ENCODE results near the gene EPHA4.
A peak's percentile ranks its signal among the peaks of the same experiment; 100 is the strongest.

EPHA4 gene

GRCh38 chr2:221572219-221572820, at the start of gene EPHA4:
Gene EPHA4 (minus strand): TSS chr2:221572304. CDS start chr2:221572248, 56 bp downstream.
- peak; percentile 95 for DNase-seq (ENCODE audit: low spot score)

- DNase-seq (ENCODE audit: low spot score): no peak
These were observed 45.9 kb upstream of the EPHA4 start for GRCh38 chr2:221618007-221618406.

GRCh38 chr2:221616561-221616960, 44.5 kb upstream of the EPHA4 start:
- DNase-seq (ENCODE audit: low spot score): no peak

DNA sequence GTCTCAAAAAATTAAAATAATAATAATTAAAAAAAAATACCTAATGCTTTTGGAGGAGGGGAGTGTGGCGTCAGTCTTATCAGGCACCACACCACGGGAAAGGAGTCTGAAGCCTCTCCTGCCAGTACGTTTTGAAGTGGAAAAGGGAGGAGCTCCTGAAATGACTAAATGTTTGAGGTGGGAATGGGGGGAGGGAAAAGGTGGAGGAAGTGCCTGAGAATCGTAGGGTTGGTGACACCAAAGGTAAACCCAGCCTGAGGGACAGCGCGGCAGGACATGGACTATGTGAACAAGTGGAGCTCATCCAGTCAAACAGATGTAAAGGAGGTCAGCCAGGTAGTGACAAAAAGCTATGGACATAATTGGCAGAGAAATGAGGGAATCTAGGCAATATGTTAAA, 42.2 kb upstream of the EPHA4 start:
- DNase-seq (ENCODE audit: low spot score): no peak

- DNase-seq (ENCODE audit: low spot score): no peak
These were observed 40.7 kb upstream of the EPHA4 start for GRCh38 chr2:221612800-221613199.

- no peak for DNase-seq (ENCODE audit: low spot score)
These were observed 40.1 kb upstream of the EPHA4 start for GRCh38 chr2:221612161-221612560.

GRCh38 chr2:221610675-221611074, 38.6 kb upstream of the EPHA4 start:
- DNase-seq (ENCODE audit: low spot score): no peak

DNA sequence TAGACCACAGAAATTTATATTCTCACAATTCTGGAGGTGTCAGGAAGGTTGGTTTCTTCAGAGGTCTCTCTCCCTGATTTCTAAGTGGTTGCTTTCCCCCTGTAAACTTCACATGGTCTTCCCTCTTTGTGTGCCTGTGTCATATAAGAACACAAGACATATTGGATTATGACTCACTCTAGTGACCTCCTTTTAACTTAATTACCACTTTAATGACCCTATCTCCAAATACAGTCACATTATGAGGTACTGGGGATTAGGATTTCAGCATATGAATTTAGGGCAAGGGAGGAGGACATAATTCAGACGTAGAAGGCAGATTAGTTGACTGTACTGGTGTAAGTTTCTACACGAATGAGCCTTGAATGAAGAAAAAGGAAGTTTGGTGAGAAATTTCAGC, 38.2 kb upstream of the EPHA4 start:
- no peak for DNase-seq (ENCODE audit: low spot score)

DNA sequence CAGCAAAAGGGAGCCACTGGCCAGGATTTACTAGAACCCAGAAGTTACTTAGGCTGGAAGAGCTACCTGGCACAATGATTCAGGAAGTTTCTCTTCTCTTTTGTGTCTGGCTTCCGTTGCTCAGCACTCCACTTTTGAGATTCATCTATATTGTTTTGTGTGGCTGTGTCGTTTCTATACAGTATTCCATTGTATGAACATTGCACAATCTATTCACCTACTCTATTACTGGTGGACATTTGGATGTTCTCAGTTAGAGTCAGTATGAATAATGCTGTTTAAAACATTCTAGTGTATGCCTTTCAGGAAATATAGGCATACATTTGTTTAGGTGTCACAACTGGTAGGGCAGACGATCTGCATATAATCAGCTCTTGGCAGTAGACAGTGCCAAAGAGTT, 36.3 kb upstream of the EPHA4 start:
- DNase-seq (ENCODE audit: low spot score): no peak

DNA sequence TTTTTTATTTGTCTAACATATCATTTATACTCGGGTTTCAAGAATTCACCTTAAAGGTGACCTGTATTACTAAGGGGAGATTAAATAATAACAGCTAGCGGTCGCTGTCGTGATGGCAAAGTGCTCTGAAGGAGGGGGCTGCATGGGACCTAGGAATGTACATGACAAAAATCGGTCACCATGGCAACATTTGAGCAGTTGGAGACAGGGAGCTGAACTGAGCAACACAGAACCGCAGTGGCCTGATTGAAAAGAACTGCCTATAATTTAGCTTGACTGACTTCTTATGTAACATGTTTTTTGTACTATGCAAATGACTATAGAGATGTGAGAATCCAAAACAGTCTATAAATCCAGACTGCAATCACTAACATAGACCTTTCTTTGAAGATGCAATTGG, 34.3 kb upstream of the EPHA4 start:
- DNase-seq (ENCODE audit: low spot score): no peak

DNA sequence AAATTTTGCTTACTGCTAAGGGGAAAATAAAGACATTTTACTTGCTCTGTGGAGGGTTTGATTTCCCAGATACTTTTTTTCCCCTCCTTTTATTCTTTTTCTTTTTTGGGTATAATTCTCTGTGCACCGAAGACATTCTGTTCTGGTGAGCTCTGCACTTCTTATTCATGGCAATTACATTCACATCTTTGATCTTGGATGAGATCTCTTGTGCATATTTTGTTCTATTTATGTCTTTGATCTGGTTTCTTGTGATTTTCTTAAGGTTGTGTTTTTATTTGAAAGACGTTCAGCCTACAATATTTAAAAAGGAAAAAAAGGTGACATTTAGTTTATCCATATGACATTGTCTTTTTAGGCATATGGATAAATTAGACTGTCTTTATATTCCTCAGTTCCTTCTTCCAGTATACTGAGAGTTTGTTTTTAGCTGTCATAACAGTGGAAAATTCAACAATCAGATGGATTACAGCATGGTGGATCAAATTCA, 33.7 kb upstream of the EPHA4 start:
- DNase-seq (ENCODE audit: low spot score): no peak

DNA sequence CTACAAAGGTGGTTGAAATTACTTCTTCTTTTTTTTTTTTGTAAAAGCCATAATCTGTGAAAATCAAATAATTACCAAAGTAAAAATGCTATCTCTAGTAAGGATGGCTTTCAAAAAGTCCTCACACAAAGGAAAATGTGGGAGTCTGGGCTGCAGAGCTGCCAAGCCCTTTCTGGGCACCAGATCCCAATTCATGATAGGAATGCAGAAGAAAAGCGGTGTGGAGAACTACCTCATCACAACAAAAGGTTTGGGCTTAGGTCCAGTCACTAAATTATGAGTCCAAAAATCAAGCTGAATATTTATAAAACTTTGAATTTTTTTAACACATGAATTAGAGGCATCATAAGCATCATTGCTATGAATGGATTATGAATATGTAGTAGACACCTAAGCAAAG, 30.8 kb upstream of the EPHA4 start:
- no peak for DNase-seq (ENCODE audit: low spot score)

DNA sequence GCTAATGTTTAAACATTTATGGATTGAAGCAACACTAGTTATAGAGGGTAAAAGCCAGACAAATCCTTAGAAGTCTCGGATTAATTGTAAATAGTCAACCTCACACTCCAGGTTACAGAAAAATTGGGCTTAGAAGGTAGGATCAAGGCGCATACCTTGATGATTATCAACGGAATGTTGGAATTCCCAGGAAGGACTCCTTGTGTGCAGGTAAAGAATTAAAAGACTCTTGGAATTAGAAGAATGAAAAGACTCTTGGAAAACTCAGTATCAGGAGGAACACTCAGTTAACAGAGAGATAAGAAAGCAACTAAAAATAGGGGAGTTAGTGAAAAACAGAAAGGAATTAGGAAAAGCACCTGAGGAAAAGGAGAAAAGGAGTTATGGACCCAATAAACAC, 29.3 kb upstream of the EPHA4 start:
- DNase-seq (ENCODE audit: low spot score): no peak

- no peak for DNase-seq (ENCODE audit: low spot score)
These were observed 28.3 kb upstream of the EPHA4 start for GRCh38 chr2:221600388-221600787.

DNA sequence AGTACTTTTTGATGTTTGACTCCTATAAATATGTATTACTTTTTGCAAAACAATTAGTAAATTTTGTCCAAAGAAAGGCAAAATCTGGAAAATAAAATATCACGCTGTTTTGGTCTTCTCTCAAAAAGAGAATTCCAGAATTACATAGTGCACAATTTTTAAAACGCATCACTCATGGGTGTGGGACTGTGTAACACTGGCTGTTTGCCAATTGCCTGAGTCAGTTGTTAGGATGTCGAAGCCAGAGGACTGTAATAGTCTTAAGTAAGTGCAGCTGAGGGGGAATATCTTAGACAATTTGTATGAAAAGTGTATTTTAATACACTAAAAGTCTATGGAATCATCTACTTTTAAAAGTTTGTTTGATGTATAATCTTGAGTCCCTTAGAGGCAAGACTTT, 24.1 kb upstream of the EPHA4 start:
- DNase-seq (ENCODE audit: low spot score): no peak

DNA sequence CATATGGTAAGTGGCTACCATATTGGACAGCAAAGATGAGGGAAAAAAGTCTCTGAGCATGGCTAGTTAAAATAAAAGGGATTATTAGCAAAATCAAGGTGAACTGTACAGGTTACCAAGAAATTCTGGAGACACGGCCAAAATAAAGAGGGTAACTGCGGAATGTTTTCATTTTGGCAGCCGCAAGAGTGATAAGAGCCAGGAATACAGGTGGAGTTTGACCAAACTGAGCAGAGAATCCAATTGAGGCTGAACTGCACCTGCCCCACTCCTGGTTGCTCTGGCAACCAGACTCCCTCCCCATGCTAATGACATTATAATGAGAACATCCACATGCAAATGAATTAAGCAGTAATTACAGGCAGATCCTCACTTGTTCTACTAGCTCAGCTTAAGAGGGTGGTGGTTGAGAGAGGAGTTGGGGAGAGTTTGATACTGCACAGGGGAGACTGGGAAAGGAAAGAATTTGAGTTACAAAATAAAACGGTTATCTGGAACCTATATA, 18.8 kb upstream of the EPHA4 start:
- DNase-seq (ENCODE audit: low spot score): no peak

DNA sequence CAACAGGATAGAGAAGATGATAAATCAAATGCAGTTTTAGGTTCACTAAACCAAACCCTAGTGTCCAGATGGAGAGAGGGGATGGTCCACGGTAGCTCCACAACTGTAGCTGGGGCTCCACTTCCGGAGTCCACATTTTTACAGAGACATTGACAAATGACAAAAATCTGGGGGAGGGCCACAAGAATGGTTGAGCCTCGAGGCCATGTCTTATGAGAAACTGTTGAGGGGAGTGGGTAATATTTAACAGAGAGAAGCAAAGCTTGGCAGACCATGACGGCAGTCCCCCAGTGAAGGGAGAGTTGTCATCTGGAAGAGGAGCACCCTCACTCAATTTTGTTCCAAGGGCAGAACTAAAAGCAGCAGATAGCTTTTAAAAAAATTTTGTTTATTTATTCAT, 17.6 kb upstream of the EPHA4 start:
- no peak for DNase-seq (ENCODE audit: low spot score)

- DNase-seq (ENCODE audit: low spot score): no peak
These were observed 16.3 kb upstream of the EPHA4 start for GRCh38 chr2:221588306-221588985.

- no peak for DNase-seq (ENCODE audit: low spot score)
These were observed 9.9 kb upstream of the EPHA4 start for GRCh38 chr2:221581986-221582385.

- no peak for DNase-seq (ENCODE audit: low spot score)
These were observed 2.1 kb upstream of the EPHA4 start for GRCh38 chr2:221574231-221574570.

DNA sequence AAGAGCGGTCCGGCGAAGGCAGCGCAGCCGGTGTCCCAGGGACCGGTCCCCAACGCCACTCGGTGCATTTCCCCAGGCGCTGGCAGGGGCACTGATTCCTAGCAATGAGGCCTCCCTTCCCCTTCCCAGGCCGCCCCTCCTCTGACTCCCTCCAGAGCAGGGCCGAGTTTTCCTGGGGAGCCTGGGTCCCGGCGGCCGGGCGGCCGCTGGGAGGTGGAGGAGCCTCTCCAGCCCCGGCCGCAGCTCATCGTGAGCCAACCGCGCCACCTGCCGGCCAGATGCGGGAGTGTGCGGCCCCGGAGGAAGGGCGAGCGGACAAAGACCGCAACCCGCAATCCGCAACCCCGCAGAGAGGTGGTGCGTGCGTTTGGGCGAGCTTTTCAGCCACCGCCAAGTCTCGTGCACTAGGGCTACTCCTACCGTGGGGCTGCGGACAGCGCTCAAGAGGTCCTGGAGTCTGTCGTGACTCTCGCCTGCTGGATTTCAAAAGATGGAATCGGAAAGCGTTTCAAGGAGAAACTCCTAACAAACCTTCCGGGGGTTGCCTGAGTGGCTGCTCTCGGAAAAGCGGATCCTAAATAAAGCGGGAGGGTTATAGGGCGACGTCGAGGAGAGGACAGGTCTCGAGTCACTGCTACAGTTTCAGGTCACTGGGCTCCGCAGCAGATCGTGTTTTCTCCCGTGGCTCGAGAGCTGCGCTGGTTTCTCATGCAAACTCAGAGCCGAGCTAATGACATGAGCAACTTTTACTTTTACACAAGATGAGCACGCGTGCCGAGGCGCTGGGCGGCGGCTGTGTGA, 1.5 kb upstream of the EPHA4 start:
- peak; percentile 89 for DNase-seq (ENCODE audit: low spot score)

GRCh38 chr2:221572821-221573429, 821 bp upstream of the EPHA4 start:
- peak; percentile 61 for DNase-seq (ENCODE audit: low spot score)
